GM21717 (cell line): ENCODE results near the gene CD84.
"Not testable (repeated sequence)": the region's sequence is repeated elsewhere in the genome, so short reads cannot be mapped to it uniquely, and the experiment has no call there.

Experiments
- ATAC-seq: cut with Tn5 transposase; IDR thresholded peaks from one replicate; pipeline ENCODE4 v1.9.1; 2021; ENCODE audit warnings: mild to moderate bottlenecking, moderate library complexity; ENCODE audit not compliant: unreplicated experiment

The CD84 gene

DNA sequence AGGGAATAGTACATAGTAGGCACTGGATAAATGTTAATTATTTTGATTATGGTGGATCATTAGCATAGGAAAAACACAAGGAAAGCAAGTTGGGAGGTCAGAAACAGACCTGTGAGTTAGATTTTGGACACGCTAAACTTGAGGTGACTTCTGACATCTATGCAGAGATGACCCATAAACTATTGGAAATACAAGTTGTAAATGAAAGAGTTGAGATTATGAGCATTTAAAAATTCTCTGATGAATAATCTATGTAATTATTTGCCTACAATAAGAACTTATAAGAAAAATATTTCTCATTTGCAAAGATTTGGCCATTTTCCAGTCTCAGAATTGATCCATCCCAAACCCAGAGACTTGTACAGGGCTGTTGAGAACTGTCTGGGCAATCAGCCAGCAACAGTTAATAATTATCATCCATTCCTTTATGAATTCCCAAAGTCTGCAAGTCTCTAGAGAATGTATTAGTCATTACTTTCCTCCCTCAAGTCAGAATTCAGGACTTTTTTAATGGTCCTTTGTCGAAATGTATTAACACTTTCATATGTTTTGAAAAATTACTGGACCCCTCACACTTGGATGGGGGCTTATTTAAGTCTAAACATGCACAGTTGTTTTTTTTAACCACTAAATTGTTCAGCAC, 36.9 kb downstream of the CD84 start:
- no peak for ATAC-seq

DNA sequence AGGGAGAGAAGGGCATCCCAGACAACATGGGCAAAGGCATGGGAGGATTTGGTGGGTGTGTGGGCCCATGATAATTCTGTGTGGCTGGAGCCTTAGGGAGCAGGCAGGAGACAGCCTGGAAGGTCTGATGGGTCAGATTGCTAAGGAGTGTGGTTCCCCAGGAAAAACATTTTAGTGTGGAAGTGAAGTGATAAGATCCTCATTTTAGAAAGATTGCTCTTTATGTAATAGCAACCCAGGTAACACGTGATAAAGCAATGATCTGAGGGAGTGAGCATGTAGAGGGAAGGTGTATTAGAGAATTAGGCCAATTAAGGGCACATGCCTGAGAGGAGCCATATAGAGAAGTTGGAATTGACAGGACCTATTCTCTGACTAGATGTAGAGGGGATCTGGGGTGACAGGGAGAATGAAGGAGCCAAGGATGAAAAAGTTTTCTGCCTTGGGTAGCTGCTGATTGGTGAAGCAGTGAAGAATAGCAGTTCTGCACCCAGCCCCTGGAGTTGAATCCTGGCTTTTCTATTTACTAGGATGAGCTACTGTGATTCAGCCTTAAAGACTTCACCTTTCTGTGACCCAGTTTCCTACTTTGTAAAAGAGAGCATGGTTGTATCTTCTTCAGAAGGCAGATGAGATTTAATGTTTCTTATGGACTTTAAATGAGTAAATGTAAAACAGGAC, 37.5 kb downstream of the CD84 start:
- no peak for ATAC-seq

DNA sequence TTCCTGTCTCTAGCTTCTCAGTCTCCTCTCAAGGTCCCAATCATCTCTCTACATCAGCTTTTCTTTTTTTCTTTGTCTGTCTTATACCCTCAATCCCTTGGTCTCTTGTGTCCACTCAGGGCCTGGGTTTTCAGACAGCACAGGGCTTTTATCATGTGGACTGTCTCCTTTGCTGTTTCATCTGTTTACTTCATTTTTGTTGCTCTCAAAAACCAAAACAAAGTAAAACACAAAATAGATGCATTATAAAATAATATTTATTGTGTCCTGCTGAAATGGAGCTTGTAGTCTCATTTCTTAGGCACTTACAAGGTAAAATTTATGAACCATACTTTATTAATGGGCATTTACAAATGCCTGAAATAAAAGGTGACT, 38.5 kb downstream of the CD84 start:
- no peak for ATAC-seq

DNA sequence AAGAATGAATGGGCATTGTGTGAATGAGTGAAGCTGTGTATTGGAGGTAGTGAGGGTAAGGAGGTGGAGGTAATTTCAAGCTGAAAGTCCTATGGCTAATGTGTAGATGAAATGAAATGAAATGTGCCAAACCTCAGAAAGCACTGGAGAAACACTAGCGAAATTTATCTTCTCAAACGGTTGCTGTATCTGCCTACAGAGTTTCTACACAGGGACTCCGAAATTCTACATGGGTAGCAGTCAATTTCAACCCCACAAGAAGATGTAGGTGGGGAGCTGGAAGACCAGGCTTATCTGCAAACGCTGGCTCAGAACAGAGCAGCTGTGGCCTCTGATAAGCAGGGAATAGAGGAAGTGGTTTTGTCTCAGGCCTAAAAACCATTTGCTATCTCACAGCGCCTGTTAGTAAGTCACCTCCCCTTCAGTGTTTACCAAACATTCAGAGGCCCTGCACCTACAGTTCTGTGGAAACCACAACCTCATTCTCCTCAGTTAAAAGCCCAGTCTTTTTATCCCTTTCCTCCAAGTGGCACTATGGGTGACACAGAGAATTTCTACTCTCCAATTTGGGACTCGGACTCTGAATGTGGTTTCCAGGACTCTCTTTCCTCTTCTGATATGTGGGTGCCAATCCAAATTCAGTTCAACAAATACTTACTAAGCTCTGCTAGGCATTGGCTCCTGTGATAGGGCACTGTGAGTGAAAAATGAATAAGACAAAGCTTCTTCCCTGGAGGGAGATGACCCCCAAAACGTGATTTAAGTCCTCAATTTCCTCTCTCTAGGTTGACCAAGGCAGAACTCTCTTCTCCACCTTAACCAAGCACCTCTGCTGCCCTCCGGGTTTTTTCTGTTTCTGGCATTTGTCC, 39.1 kb downstream of the CD84 start:
- peak; percentile 93 for ATAC-seq

DNA sequence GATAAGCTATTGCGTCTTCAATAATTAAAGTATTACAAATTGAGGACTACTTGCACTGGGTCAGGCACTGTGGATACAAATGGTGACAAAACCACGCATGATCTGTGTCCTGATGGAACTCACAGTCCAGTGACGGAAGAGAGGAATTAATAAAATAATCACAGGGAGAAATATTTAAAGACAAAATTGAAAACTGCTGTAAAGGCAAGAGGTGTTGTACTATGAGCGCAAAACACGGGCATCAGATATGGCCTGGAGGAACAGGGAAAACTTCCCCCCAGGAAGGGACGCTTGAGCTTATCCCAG, 39.7 kb downstream of the CD84 start:
- no peak for ATAC-seq

DNA sequence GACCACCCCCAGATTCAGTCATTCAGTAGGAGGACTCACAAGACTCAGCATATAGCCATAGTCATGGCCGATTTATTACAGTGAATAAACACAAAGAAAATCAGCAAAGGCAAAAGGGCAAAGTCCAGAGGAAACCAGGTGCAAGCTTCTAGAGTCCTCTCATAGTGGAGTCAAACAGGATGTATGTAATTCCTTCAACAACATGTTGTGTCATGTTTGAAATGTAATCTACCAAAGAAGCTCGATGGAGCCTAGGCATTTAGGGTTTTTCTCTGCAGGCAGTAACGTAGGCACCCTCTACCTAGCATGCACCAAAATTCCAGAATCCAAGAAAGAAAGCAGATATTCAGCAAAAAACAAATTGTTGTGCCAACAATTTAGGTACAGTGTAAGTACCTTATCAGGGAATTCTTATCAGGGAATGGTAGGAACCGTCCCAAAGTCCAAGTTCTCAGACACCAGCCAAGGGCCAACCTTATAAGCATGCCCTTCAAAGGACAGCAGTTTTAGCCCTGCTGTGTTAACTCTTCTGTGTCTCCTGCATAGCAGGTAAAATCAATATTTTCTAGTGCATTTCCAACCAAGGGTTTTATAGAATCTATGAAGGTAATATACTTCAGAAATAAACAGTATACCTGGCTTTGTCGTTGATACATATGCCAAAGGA, 40.2 kb downstream of the CD84 start:
- ATAC-seq: no peak

DNA sequence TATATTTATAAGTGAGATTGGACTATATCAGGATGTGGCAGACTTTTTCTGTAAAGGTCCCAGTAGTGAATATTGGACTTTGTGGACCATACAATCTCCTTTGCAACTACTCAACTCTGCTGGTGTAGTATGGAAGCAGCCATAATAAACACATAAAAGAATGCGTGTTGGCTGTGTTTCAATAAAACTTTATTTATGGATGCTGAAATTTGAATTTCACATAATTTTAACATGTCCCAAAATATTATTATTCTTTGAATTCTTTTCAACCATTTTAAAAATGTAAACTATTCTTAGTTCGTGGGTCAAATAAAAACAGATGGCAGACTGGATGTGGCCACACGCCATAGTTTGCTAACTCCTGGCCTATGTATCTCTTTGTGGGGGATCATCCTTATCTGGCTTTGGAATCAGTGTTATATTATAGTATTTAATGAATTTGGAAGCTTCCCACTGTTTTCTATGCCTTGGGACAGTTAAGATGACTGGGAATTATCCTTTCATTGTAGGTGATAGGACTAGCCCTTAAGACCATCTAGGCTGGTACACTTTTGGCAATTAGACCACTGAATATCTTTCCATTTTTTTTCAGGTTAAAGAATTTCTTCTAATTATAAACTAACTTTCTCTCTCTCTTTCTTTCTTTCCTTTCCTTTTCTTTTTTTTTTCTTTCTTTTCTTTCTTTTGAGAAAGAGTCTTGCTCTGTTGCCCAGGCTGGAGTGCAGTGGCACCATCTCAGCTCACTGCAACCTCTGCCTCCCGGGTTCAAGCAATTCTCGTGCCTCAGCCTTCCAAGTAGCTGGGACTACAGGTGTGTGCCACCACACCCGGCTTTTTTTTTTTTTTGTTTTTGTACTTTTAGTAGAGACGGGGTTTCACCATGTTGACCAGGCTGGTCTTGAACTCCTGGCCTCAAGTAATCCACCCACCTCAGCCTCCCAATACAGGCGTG, 41.3 kb downstream of the CD84 start:
- no peak for ATAC-seq

DNA sequence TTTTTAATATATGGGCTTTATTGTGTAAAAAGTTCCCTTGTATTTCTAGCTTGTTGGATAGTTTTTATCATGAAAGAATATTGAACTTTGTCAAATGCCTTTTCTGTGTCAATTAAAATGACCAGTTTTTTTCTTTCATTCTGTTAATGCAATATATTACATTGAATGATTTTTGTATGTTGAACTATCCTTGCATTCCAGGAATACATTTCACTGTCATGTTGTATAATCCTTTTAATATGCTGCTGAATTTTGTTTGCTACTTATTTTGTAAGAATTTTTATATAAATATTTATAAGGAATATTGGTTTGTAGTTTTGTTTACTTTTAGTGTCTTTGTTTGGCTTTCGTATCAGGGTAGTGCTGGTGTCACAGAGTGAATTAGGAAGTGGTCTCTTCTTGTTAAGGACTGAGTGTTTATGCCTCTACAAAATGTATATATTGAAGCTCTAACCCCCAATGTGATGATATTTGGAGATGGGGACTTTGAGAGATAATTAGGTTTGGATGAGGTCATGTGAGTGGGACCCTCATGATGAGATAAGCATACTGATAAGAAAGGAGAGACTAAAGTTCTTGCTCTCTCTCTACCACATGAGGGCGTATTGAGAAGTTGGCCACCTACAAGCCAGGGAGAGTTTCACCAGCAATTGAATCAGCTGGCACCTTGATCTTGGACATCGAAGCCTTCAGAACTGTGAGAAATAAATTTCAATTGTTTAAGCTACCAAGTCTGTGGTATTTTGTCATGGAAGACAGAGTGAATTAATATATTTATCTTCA, 44.3 kb downstream of the CD84 start:
- ATAC-seq: no peak

DNA sequence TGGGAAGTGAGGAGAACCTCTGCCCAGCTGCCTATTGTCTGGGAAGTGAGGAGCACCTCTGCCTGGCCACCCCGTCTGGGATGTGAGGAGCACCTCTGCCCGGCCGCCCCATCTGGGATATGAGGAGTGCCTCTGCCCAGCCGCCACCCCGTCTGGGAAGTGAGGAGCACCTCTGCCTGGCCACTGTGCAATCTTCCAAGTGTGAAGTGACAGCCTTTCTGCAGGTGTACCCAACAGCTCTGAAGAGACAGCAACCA, 46.8 kb downstream of the CD84 start:
- not testable (repeated sequence) for ATAC-seq

DNA sequence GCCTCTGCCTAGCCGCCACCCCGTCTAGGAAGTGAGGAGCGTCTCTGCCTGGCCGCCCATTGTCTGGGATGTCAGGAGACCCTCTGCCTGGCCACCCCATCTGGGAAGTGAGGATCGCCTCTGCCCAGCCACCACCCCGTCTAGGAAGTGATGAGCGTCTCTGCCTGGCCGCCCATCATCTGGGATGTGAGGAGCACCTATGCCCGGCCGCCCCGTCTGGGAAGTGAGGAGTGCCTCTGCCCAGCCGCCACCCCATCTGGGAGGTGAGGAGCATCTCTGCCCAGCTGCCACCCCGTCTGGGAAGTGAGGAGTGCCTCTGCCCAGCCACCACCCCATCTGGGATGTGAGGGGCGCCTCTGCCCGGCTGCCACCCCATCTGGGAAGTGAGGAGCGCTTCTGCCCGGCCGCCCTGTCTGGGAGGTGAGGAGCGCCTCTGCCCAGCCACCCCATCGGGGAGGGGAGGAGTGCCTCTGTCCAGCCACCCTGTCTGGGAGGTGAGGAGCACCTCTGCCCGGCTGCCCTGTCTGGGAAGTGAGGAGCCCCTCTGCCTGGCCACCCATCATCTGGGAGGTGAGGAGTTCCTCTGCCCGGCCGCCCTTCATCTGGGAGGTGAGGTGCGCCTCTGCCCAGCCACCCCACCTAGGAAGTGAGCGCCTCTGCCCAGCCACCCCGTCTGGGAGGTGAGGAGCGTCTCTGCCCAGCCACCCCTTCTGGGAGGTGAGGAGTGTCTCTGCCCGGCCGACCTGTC, 47.3 kb downstream of the CD84 start:
- ATAC-seq: not testable (repeated sequence)

DNA sequence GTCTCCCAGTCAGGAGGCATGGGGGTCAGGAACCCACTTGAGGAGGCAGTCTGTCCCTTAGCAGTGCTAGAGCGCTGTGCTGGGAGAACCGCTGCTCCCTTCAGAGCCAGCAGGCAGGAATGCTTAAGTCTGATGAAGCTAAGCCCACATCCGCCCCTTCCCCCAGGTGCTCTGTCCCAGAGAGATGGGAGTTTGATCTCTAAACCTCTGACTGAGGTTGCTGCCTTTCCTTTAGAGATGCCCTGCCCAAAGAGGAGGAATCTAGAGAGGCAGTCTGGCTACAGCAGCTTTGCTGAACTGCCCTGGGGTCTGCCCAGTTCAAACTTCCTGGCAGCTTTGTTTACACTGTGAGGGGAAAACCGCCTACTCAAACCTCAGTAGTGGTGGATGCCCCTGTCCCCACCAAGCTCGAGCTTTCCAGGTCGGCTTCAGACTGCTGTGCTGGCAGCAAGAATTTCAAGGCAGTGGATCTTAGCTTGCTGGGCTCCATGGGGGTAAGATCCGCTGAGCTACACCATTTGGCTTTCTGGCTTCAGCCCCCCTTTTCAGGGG, 49.8 kb downstream of the CD84 start:
- not testable (repeated sequence) for ATAC-seq

DNA sequence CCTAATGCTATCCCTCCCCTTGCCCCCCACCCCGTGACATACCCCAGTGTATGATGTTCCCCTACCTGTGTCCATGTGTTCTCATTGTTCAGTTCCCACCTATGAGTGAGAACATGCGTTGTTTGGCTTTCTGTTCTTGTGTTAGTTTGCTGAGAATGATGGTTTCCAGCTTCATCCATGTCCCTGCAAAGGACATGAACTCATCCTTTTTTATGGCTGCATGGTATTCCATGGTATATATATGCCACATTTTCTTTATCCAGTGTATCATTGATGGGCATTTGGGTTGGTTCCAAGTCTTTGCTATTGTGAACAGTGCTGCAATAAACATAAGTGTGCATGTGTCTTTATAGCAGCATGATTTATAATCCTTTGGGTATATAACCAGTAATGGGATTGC, 55.5 kb downstream of the CD84 start:
- ATAC-seq: not testable (repeated sequence)

DNA sequence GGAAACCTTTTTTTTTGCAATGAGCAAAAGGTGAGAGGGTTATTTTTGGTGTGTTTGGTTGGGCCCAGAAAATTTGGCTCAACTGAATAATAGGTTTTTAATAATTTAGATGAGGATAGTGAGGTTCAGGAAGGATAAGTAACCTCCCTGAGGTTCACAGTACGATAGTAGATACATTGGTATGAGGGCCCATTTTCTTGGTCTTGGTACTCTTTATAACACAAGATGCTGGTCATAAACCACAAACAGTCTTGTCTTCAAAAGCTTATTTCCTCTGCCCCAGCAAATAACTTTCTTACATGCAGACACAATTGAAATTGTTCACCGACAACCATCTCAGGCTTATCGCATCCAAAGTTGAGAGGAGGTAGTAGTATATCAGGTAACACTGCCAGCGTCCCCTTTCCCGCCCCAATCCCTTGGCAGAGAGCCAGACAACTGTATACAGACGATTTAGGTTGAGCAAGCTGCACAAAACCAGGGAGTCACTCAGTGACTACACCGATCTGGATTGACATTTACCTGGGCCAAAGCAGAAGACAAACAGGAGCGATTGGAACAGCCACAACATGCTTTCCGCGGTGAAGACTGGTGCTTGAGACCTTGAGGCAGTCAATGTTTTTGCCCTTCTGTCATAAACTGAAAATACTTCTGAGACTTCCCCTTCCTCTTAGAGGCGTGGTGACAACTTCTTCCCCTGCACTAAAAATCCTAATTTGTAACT, 56.5 kb downstream of the CD84 start, which contains the start of gene SLAMF6:
SLAMF6 (minus strand) TSS at position 634 of the 724 bp plus-strand sequence; CDS start at position 571, 63 bp downstream.
- peak; percentile 46 for ATAC-seq

DNA sequence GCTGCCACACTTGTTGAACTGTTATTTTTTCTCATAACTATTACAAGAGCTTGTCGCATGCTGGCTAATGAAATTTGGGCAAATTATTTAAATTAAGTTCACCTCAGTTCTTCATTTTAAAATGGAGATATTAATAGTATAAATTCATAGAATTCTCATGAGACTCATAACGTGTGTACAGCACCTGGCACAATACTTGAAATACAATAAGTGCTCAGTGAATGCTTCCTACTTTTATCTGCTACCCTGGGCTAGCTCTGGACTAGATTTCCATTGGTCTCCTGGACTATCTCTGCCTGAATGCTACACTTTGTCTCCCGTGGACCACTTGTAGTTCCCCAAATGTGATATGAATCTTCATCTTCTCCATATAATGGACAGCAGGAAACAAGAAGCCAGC, 57.2 kb downstream of the CD84 start:
- no peak for ATAC-seq

DNA sequence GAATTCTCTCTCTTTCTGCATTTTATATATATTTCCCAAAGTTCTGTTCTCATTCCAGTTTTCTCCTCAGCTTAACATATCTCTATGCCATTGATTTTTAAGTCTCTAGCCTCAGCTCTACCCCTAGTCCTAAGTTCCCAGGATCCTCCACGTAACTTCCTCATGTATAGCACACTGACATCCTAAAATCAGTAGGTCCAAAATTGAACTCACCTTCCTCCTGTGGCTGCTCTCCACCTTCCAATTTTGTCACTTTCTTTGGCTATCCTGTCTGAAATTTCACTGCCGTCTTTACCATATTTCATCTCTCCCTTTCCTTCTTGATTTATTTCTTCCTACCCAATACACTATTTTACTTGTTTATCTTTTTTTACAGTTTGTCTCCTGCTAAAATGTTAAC, 57.7 kb downstream of the CD84 start:
- ATAC-seq: no peak

DNA sequence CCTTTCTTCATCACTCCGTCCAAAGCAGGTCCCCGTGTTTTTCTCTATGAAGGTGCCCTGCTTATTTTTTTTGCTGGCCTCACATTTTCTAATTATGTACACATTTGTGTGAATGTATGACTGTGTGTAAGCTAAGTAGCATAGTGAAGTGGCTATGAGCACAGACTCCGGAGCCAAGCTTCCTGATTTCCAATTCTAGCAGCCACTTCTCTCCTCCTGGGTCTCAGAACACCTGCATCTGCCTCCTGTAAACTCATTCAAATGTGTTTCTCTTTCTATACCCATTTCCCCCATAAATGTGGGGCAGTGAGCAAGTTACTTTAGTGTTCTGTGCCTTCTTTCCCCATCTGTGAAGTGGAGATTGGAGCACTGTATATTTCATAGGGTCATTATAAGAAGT, 58.3 kb downstream of the CD84 start:
- ATAC-seq: peak; percentile 51

DNA sequence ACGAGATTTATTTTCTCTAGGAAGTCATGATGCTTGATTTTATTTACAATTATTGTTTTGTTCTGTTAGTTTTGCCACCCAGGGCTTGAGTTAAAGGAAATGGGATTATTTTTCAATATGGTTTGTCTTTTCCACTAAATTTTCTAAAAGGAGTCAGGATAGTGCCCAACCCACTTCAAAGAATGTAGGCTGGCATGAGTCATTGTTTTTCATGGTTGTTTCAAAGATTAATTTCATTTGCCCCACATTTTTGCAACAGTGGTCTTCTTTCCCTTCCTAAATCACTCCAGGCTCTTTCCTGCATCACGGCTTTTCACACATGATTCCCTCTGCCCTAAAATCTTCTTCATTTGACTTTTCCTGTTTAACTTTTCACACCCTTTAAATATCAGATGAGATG, 58.7 kb downstream of the CD84 start:
- ATAC-seq: no peak
